ENCODE measurements around the gene ERICH6.
"Not testable (repeated sequence)": the region's sequence is repeated elsewhere in the genome, so short reads cannot be mapped to it uniquely, and the experiment has no call there.

Gene ERICH6

GRCh38 chr3:150636258-150636657 lies 67.5 kb downstream of the ERICH6 start:
- ATAC-seq (replicated peaks) (no peak), DNase-seq (no peak)
- Mint-ChIP-seq H3K27ac (peak overlapping the region; percentile 82 to 87), H3K9me3 (no peaks in the 10 kb centered on the region), H3K4me1 (ENCODE audit: low read depth in 2 of 2) (peaks cover 24 to 27% of the 10 kb centered on the region in 2 donors), H3K27me3 (peaks cover 0 to under 1% of the 10 kb centered on the region in 2 donors), H3K36me3 (ENCODE audit: insufficient read depth) (peaks cover 8% of the 10 kb centered on the region), H3K4me3 (peak overlapping the region; percentile 63 to 74)

GRCh38 chr3:150635526-150635925 lies 68.2 kb downstream of the ERICH6 start:
- Mint-ChIP-seq H3K27ac (peak overlapping the region; percentile 82 to 87), H3K9me3 (no peaks in the 10 kb centered on the region), H3K27me3 (no peaks in the 10 kb centered on the region), H3K4me3 (peak overlapping the region; percentile 63 to 74), H3K4me1 (ENCODE audit: low read depth in 2 of 2) (peaks cover 24 to 27% of the 10 kb centered on the region in 2 donors), H3K36me3 (ENCODE audit: insufficient read depth) (peaks cover 12% of the 10 kb centered on the region)
- peak; percentile 99 for ATAC-seq (replicated peaks)
- DNase-seq, result peak in 2 of 3 experiments; percentile 13 to 14

- DNase-seq (no peak), ATAC-seq (replicated peaks) (peak; percentile 28)
These were observed 68.6 kb downstream of the ERICH6 start for GRCh38 chr3:150635076-150635475.

GRCh38 chr3:150631515-150632221 lies 72.1 kb downstream of the ERICH6 start:
- ATAC-seq (replicated peaks) (no peak), DNase-seq (no peak)
- H3K4me1 Mint-ChIP-seq (ENCODE audit: low read depth in 2 of 2), result peaks cover 21 to 22% of the 10 kb centered on the region in 2 donors
- H3K27me3 Mint-ChIP-seq, result no peaks in the 10 kb centered on the region
- peak overlapping the region; percentile 31 to 38 for H3K27ac Mint-ChIP-seq
- H3K4me3 Mint-ChIP-seq, result no peak overlapping the region
- peaks cover 48% of the 10 kb centered on the region for H3K36me3 Mint-ChIP-seq (ENCODE audit: insufficient read depth)
- H3K9me3 Mint-ChIP-seq, result no peaks in the 10 kb centered on the region

More at GRCh38 chr3:150635076-150635475, 68.6 kb downstream of the ERICH6 start:
- Mint-ChIP-seq H3K9me3 (no peaks in the 10 kb centered on the region), H3K36me3 (ENCODE audit: insufficient read depth) (peaks cover 16% of the 10 kb centered on the region), H3K27ac (peak overlapping the region; percentile 82 to 87), H3K4me1 (ENCODE audit: low read depth in 2 of 2) (peaks cover 24 to 27% of the 10 kb centered on the region in 2 donors), H3K4me3 (peak overlapping the region; percentile 63 to 74), H3K27me3 (no peaks in the 10 kb centered on the region)

GRCh38 chr3:150627557-150627956 lies 76.2 kb downstream of the ERICH6 start:
- no peak for DNase-seq
- Mint-ChIP-seq H3K36me3 (ENCODE audit: insufficient read depth) (peaks cover 65% of the 10 kb centered on the region), H3K4me3 (no peak overlapping the region)

GRCh38 chr3:150626148-150626930 lies 77.4 kb downstream of the ERICH6 start:
- H3K4me3 Mint-ChIP-seq, result no peak overlapping the region
- ATAC-seq (replicated peaks) (no peak), DNase-seq (no peak)
- H3K27me3 Mint-ChIP-seq, result no peaks in the 10 kb centered on the region
- H3K27ac Mint-ChIP-seq, result peak overlapping the region in 1 of 2 donors; percentile 17
- no peaks in the 10 kb centered on the region for H3K9me3 Mint-ChIP-seq
- H3K36me3 Mint-ChIP-seq (ENCODE audit: insufficient read depth), result peaks cover 73% of the 10 kb centered on the region
- peaks cover 10 to 20% of the 10 kb centered on the region in 2 donors for H3K4me1 Mint-ChIP-seq (ENCODE audit: low read depth in 2 of 2)

More at GRCh38 chr3:150627557-150627956, 76.2 kb downstream of the ERICH6 start:
- H3K9me3 Mint-ChIP-seq, result no peaks in the 10 kb centered on the region
- peaks cover 0 to 11% of the 10 kb centered on the region in 2 donors for H3K4me1 Mint-ChIP-seq (ENCODE audit: low read depth in 2 of 2)
- H3K27ac Mint-ChIP-seq, result no peak overlapping the region
- no peak for ATAC-seq (replicated peaks)
- no peaks in the 10 kb centered on the region for H3K27me3 Mint-ChIP-seq

- Mint-ChIP-seq H3K27ac (peak overlapping the region; percentile 20 to 35), H3K4me3 (no peak overlapping the region), H3K36me3 (ENCODE audit: insufficient read depth) (peaks cover 62% of the 10 kb centered on the region), H3K4me1 (ENCODE audit: low read depth in 2 of 2) (peaks cover 17 to 38% of the 10 kb centered on the region in 2 donors), H3K9me3 (no peaks in the 10 kb centered on the region), H3K27me3 (no peaks in the 10 kb centered on the region)
- DNase-seq, result no peak
- ATAC-seq (replicated peaks), result no peak
These were observed 79.8 kb downstream of the ERICH6 start for GRCh38 chr3:150623945-150624344.

GRCh38 chr3:150622955-150623354 lies 80.8 kb downstream of the ERICH6 start:
- not testable (repeated sequence) for H3K27me3 Mint-ChIP-seq; DNase-seq; H3K4me3 Mint-ChIP-seq; ATAC-seq (replicated peaks); H3K9me3 Mint-ChIP-seq
- Mint-ChIP-seq H3K4me1 (ENCODE audit: low read depth in 2 of 2) (peaks cover 20 to 48% of the 10 kb centered on the region in 2 donors), H3K27ac (peak overlapping the region in 1 of 2 donors; percentile 29), H3K36me3 (ENCODE audit: insufficient read depth) (peaks cover 59% of the 10 kb centered on the region)

GRCh38 chr3:150620002-150620689 lies 83.6 kb downstream of the ERICH6 start:
- H3K9me3 Mint-ChIP-seq, result no peaks in the 10 kb centered on the region
- H3K27me3 Mint-ChIP-seq, result no peaks in the 10 kb centered on the region
- H3K36me3 Mint-ChIP-seq (ENCODE audit: insufficient read depth), result peaks cover 46% of the 10 kb centered on the region
- H3K27ac Mint-ChIP-seq, result peak overlapping the region in 1 of 2 donors; percentile 83
- H3K4me3 Mint-ChIP-seq, result no peak overlapping the region
- ATAC-seq (replicated peaks) (peak; percentile 22), DNase-seq (no peak)
- H3K4me1 Mint-ChIP-seq (ENCODE audit: low read depth in 2 of 2), result peaks cover 22 to 56% of the 10 kb centered on the region in 2 donors

- H3K4me3 Mint-ChIP-seq, result peak overlapping the region in 1 of 2 donors; percentile 19
These were observed 89.8 kb downstream of the ERICH6 start for GRCh38 chr3:150613709-150614480.

GRCh38 chr3:150613034-150613433 lies 90.7 kb downstream of the ERICH6 start:
- ATAC-seq (replicated peaks) (no peak), DNase-seq (no peak)
- Mint-ChIP-seq H3K27me3 (no peaks in the 10 kb centered on the region), H3K4me3 (peak overlapping the region in 1 of 2 donors; percentile 19), H3K4me1 (ENCODE audit: low read depth in 2 of 2) (peaks cover 37 to 70% of the 10 kb centered on the region in 2 donors), H3K9me3 (no peaks in the 10 kb centered on the region), H3K27ac (peak overlapping the region in 1 of 2 donors; percentile 54), H3K36me3 (ENCODE audit: insufficient read depth) (peaks cover 42% of the 10 kb centered on the region)

More at GRCh38 chr3:150613709-150614480, 89.8 kb downstream of the ERICH6 start:
- no peaks in the 10 kb centered on the region for H3K9me3 Mint-ChIP-seq
- H3K27ac Mint-ChIP-seq, result peak overlapping the region in 1 of 2 donors; percentile 57
- DNase-seq (no peak), ATAC-seq (replicated peaks) (no peak)
- no peaks in the 10 kb centered on the region for H3K27me3 Mint-ChIP-seq
- peaks cover 35 to 70% of the 10 kb centered on the region in 2 donors for H3K4me1 Mint-ChIP-seq (ENCODE audit: low read depth in 2 of 2)
- H3K36me3 Mint-ChIP-seq (ENCODE audit: insufficient read depth), result peaks cover 45% of the 10 kb centered on the region

GRCh38 chr3:150612494-150612893 lies 91.2 kb downstream of the ERICH6 start:
- Mint-ChIP-seq H3K27me3 (no peaks in the 10 kb centered on the region), H3K36me3 (ENCODE audit: insufficient read depth) (peaks cover 37% of the 10 kb centered on the region), H3K4me3 (no peak overlapping the region), H3K27ac (peak overlapping the region in 1 of 2 donors; percentile 54), H3K9me3 (no peaks in the 10 kb centered on the region), H3K4me1 (ENCODE audit: low read depth in 2 of 2) (peaks cover 40 to 70% of the 10 kb centered on the region in 2 donors)
- no peak for ATAC-seq (replicated peaks)
- DNase-seq, result no peak

Measured in effector memory CD8-positive, alpha-beta T cell (primary cell).